GM23338 (cell line): ENCODE measurements around the gene KLF2. TPM values are rescaled to one million over a fixed set of nuclear protein-coding genes. Genes with fewer than 3 reads are reported as not detected.

Experiments
- ATAC-seq: fragments of 200-7000 bp; cut with Tn5 transposase; 3 replicates; pipeline ENCODE4 v1.9.1; 2020
- DNase-seq: peaks from one replicate; pipeline ENCODE4 v3.0.0-alpha.2; 2015; ENCODE audit warnings: low spot score
- H2AFZ ChIP-seq: fragments of 200-600 bp; sonication (generic); 2 replicates; pipeline ENCODE4 v1.8.0; 2016; ENCODE audit warnings: antibody characterized with exemption, mild to moderate bottlenecking, moderate library complexity
- H3F3A ChIP-seq: fragments of 200-600 bp; sonication (generic); replicated peaks from 2 replicates; pipeline ENCODE4 v1.8.0; 2017; ENCODE audit warnings: antibody characterized with exemption, mixed run types, low read depth
- H3K27ac ChIP-seq: fragments of 200-600 bp; sonication (generic); 2 replicates; pipeline ENCODE4 v1.6.1; 2016; ENCODE audit warnings: low read depth
- H3K27me3 ChIP-seq: fragments of 200-600 bp; sonication (generic); 2 replicates; pipeline ENCODE4 v1.8.0; 2016; ENCODE audit warnings: mild to moderate bottlenecking, mixed run types, moderate library complexity; ENCODE audit not compliant: insufficient read depth
- H3K36me3 ChIP-seq: fragments of 200-600 bp; sonication (generic); 2 replicates; pipeline ENCODE4 v1.8.0; 2016; ENCODE audit warnings: mild to moderate bottlenecking; ENCODE audit not compliant: insufficient read depth
- H3K4me1 ChIP-seq: fragments of 200-600 bp; sonication (generic); 2 replicates; pipeline ENCODE4 v1.8.0; 2016; ENCODE audit warnings: mild to moderate bottlenecking, moderate library complexity; ENCODE audit not compliant: insufficient read depth
- H3K4me2 ChIP-seq: fragments of 200-600 bp; sonication (generic); 2 replicates; pipeline ENCODE4 v1.7.1; 2017; ENCODE audit warnings: mixed run types
- H3K4me3 ChIP-seq: fragments of 200-600 bp; sonication (generic); 2 replicates; pipeline ENCODE4 v1.6.1; 2016; ENCODE audit warnings: mixed run types
- H3K79me2 ChIP-seq: fragments of 200-600 bp; sonication (generic); replicated peaks from 2 replicates; pipeline ENCODE4 v1.8.0; 2017; ENCODE audit warnings: mild to moderate bottlenecking; ENCODE audit not compliant: insufficient read depth
- H3K9me2 ChIP-seq: fragments of 200-600 bp; sonication (generic); 2 replicates; pipeline ENCODE4 v1.8.0; 2017; ENCODE audit not compliant: insufficient read depth
- H4K20me1 ChIP-seq: fragments of 200-600 bp; sonication (generic); replicated peaks from 2 replicates; pipeline ENCODE4 v1.8.0; 2017; ENCODE audit warnings: mild to moderate bottlenecking; ENCODE audit not compliant: insufficient read depth
- H3K27ac Mint-ChIP-seq: 2 replicates; pipeline ENCODE4 v1.8.0; 2020; ENCODE audit warnings: inconsistent platforms, mild to moderate bottlenecking, moderate library complexity, mixed read lengths
- H3K27me3 Mint-ChIP-seq: 3 replicates; pipeline ENCODE4 v1.8.0; 2022; ENCODE audit warnings: low read depth, mild to moderate bottlenecking, moderate library complexity, mixed read lengths, inconsistent platforms; ENCODE audit not compliant: insufficient read depth, poor library complexity
- H3K36me3 Mint-ChIP-seq: 3 replicates; pipeline ENCODE4 v1.8.0; 2021; ENCODE audit warnings: low read depth, mild to moderate bottlenecking, inconsistent platforms, moderate library complexity, mixed read lengths
- H3K4me1 Mint-ChIP-seq: 3 replicates; pipeline ENCODE4 v1.8.0; 2020; ENCODE audit warnings: mild to moderate bottlenecking, inconsistent platforms, mixed read lengths
- H3K4me3 Mint-ChIP-seq: 3 replicates; pipeline ENCODE4 v1.8.0; 2021; ENCODE audit warnings: moderate library complexity, mild to moderate bottlenecking, inconsistent platforms, mixed read lengths
- H3K9me3 Mint-ChIP-seq: 3 replicates; pipeline ENCODE4 v1.8.0; 2020; ENCODE audit warnings: moderate library complexity, mild to moderate bottlenecking, inconsistent platforms, mixed read lengths
- CREB1 ChIP-seq: fragments of 250-450 bp; sonication (Bioruptor Pico); IDR thresholded peaks from 2 replicates; pipeline ENCODE4 v1.5.0; 2020; ENCODE audit warnings: low read depth, mild to moderate bottlenecking, moderate library complexity
- CTCF ChIP-seq, 2 experiments: fragments of 200-600 bp in 1 of 2; sonication (generic) in 1 of 2; conservative IDR thresholded peaks; 2 replicates each; pipeline versions ENCODE4 v1.5.1 to v1.6.1; 2016 to 2017; ENCODE audit warnings: antibody characterized with exemption in 2 of 2, low read depth in 2 of 2, mild to moderate bottlenecking in 2 of 2, moderate library complexity in 1 of 2
- EZH2 ChIP-seq: fragments of 200-600 bp; sonication (generic); IDR thresholded peaks from one replicate; pipeline ENCODE4 v1.8.0; 2017; ENCODE audit warnings: antibody characterized with exemption, mild to moderate bottlenecking, low read depth; ENCODE audit not compliant: unreplicated experiment
- EZH2phosphoT487 ChIP-seq: fragments of 200-600 bp; sonication (generic); IDR thresholded peaks from one replicate; pipeline ENCODE4 v1.8.1; 2018; ENCODE audit warnings: antibody characterized with exemption; ENCODE audit not compliant: unreplicated experiment
- JUNB ChIP-seq: IDR thresholded peaks from one replicate; pipeline ENCODE4 v1.6.1; 2016; ENCODE audit warnings: antibody characterized with exemption; ENCODE audit not compliant: unreplicated experiment
- NANOG ChIP-seq: IDR thresholded peaks from 2 replicates; pipeline ENCODE4 v1.6.1; 2016; ENCODE audit warnings: antibody characterized with exemption, borderline replicate concordance
- POLR2AphosphoS5 ChIP-seq: IDR thresholded peaks from 2 replicates; pipeline ENCODE4 v1.6.1; 2016; ENCODE audit warnings: antibody characterized with exemption, low read depth
- REST ChIP-seq: IDR thresholded peaks from one replicate; pipeline ENCODE4 v1.6.1; 2018; ENCODE audit warnings: antibody characterized with exemption; ENCODE audit not compliant: unreplicated experiment
- STAT1 ChIP-seq: IDR thresholded peaks from one replicate; pipeline ENCODE4 v1.6.1; 2016; ENCODE audit warnings: antibody characterized with exemption; ENCODE audit not compliant: unreplicated experiment
- ZNF114 ChIP-seq: fragments of 250-450 bp; sonication (Bioruptor Pico); IDR thresholded peaks from 2 replicates; pipeline ENCODE4 v1.5.0; 2020; ENCODE audit warnings: mild to moderate bottlenecking, moderate library complexity
- ZNF331 ChIP-seq: fragments of 250-450 bp; sonication (Bioruptor Pico); IDR thresholded peaks from 2 replicates; pipeline ENCODE4 v1.5.0; 2020; ENCODE audit warnings: low read depth, mild to moderate bottlenecking, moderate library complexity
- polyA plus RNA-seq: library from polyadenylated mRNA; unstranded; fragments of >200 nt; fragmentation: Nextera tagmentation; extraction: Ambion mirVana; gene quantifications from 2 replicates; pipeline ENCODE4 v1.2.1, GENCODE V29; 2016
- total RNA-seq: library from RNA; depleted of rRNA; stranded (reverse); fragments of >200 nt; shearing (Covaris generic); gene quantifications from 2 replicates; pipeline ENCODE4 v1.2.3, GENCODE V29; 2014
- TF ChIP-seq, protein P1 (sequence below): IDR thresholded peaks from 2 replicates; pipeline ENCODE4 v1.6.1; 2016; ENCODE audit warnings: antibody characterized with exemption

KLF2 gene
- total and polyA plus RNA-seq, 2 experiments from 2014 or later, result 0.90 TPM; not detected in 1

DNA sequence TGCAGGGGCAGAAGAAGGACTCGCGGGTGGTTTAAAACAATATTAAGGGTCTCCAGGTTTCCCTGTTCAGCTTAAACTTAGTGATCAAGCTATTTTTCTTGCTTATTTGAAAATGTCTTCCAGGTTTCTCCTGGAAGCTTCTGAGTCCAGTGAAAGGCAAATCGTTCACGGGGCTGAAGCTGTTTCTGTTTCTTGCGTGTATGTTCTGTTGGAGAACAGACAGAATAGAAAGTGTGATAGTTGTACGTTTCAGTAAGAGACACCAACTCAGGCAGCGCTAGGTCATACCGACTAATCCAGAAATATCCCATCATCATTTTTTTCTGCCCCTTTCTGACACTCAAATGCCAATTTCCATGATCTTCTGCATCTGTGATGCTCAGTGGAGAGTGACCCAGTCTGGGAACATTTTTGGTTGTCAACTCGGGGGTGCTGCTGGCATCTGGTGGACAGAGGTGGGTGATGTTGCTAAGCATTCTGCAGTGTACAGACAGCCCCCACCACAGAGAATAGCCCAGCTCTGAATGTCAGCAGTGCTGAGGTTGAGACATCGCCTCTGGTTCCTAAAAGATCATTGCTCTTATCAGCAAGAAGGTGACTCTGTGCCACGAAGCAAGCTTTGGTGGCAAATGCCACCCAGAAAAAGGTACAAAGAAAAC lies 4.3 kb downstream of the KLF2 start:
- no peaks in the 10 kb centered on the region for H3K4me1 Mint-ChIP-seq
- H3K9me2 ChIP-seq, result no peaks in the 10 kb centered on the region
- no peaks in the 10 kb centered on the region for H3F3A ChIP-seq
- H3K4me3 Mint-ChIP-seq, result no peak overlapping the region
- peaks cover 61% of the 10 kb centered on the region for H3K27me3 ChIP-seq
- no peak overlapping the region for H3K27ac ChIP-seq
- H3K4me3 ChIP-seq, result no peak overlapping the region
- H2AFZ ChIP-seq, result no peak overlapping the region
- no peaks in the 10 kb centered on the region; the same call in 1 of the 2 replicates for H3K4me1 ChIP-seq
- H3K9me3 Mint-ChIP-seq, result no peaks in the 10 kb centered on the region
- no peaks in the 10 kb centered on the region for H3K36me3 Mint-ChIP-seq
- H3K27ac Mint-ChIP-seq, result no peak overlapping the region
- H3K36me3 ChIP-seq, result no peaks in the 10 kb centered on the region
- H3K79me2 ChIP-seq, result no peaks in the 10 kb centered on the region
- ATAC-seq, result no peak
- DNase-seq, result no peak
- TF ChIP-seq JUNB (no peak), CTCF (conservative IDR thresholded peaks at IDR 0.05; ENCODE audit: low read depth in 2 of 2) (peak in 1 of 2 experiments; percentile 28; a peak in 2 of 4 replicates)
- H4K20me1 ChIP-seq, result peaks cover 4% of the 10 kb centered on the region; the same call in 1 of the 2 replicates
- H3K4me2 ChIP-seq, result no peak overlapping the region
- peaks cover 53% of the 10 kb centered on the region for H3K27me3 Mint-ChIP-seq

GRCh38 chr19:16330368-16330801 lies 5.8 kb downstream of the KLF2 start:
- Histone ChIP-seq H3K4me2 (no peak overlapping the region), H3K79me2 (no peaks in the 10 kb centered on the region), H3K27me3 (peaks cover 48% of the 10 kb centered on the region), H3F3A (no peaks in the 10 kb centered on the region), H3K36me3 (no peaks in the 10 kb centered on the region), H3K9me2 (no peaks in the 10 kb centered on the region), H4K20me1 (peaks cover 4% of the 10 kb centered on the region; the same call in 1 of the 2 replicates), H3K4me3 (no peak overlapping the region), H3K27ac (no peak overlapping the region), H3K4me1 (no peaks in the 10 kb centered on the region; the same call in 1 of the 2 replicates), H2AFZ (no peak overlapping the region)
- no peak for DNase-seq
- H3K4me3 Mint-ChIP-seq, result no peak overlapping the region
- H3K27ac Mint-ChIP-seq, result no peak overlapping the region
- H3K36me3 Mint-ChIP-seq, result no peaks in the 10 kb centered on the region
- no peaks in the 10 kb centered on the region for H3K4me1 Mint-ChIP-seq
- peaks cover 47% of the 10 kb centered on the region for H3K27me3 Mint-ChIP-seq
- ATAC-seq, result no peak
- TF ChIP-seq POLR2AphosphoS5 (no peak), CTCF (conservative IDR thresholded peaks at IDR 0.05; ENCODE audit: low read depth in 2 of 2) (no peak), ZNF114 (CRISPR knock-in tag) (no peak), EZH2 (no peak), STAT1 (no peak), NANOG (no peak), CREB1 (CRISPR knock-in tag) (no peak), EZH2phosphoT487 (no peak), ZNF331 (CRISPR knock-in tag) (no peak), REST (no peak)
- TF ChIP-seq, protein P1, sequence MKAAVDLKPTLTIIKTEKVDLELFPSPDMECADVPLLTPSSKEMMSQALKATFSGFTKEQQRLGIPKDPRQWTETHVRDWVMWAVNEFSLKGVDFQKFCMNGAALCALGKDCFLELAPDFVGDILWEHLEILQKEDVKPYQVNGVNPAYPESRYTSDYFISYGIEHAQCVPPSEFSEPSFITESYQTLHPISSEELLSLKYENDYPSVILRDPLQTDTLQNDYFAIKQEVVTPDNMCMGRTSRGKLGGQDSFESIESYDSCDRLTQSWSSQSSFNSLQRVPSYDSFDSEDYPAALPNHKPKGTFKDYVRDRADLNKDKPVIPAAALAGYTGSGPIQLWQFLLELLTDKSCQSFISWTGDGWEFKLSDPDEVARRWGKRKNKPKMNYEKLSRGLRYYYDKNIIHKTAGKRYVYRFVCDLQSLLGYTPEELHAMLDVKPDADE, result no peak
- H3K9me3 Mint-ChIP-seq, result no peaks in the 10 kb centered on the region
